HG03097 (cell line): Measurements from ENCODE around the gene MYO1E.

Experiments
- ATAC-seq: cut with Tn5 transposase; IDR thresholded peaks from one replicate; pipeline ENCODE4 v1.9.1; 2021; ENCODE audit not compliant: unreplicated experiment, low FRiP score

MYO1E gene

DNA sequence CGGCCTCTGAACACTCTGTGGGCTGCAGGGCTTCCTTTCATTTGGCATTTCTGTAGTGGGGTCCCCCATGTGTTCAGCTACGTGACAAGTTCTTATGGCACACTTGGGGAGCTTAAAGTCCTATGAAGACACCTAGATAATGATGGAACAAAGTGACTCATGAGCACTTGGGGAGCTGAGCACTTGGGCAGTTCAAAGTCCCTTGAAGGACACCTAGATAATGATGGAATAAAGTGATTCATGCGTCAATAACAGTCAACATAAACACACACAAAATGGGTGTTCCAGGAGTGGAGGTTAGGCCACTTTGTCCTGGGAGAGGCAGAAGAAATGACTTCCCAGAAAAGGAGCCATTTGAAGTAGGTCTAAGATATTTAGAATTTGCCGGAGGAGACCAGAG, 99.4 kb downstream of the MYO1E start:
- no peak for ATAC-seq

- no peak for ATAC-seq
These were observed 101.0 kb downstream of the MYO1E start for GRCh38 chr15:59271595-59272201.

- no peak for ATAC-seq
These were observed 103.7 kb downstream of the MYO1E start for GRCh38 chr15:59268852-59269407.

DNA sequence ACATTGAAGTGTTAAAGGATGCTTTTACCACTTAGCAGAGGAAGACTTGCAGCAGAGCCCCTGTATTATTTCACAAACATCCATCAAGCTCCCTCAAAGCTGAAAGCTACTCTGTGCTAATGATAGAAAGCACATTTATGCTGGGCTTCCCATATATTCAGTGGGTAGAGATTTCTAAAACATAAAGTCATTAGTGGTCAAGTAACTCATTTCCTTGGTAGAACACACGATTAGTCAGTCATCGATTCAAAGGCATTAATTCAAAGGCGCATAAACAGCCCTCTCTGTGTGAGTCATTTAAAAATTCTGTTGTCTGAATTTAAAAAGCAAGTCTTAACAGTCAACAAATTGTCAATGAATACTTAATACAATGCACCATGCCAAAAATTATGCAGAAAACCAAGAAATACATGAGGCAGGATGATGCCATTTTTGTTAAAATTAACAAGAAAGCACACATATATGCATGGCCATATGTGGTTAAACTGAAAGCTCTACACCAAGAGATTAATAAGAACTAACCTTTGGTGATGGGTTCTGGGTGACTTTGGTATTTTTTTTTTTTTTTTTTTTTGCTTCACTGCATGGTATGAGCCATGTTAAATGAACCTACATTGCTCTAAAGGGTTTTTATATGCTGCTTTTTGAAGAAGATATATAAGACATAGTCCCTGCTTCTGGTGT, 104.4 kb downstream of the MYO1E start:
- ATAC-seq: no peak

DNA sequence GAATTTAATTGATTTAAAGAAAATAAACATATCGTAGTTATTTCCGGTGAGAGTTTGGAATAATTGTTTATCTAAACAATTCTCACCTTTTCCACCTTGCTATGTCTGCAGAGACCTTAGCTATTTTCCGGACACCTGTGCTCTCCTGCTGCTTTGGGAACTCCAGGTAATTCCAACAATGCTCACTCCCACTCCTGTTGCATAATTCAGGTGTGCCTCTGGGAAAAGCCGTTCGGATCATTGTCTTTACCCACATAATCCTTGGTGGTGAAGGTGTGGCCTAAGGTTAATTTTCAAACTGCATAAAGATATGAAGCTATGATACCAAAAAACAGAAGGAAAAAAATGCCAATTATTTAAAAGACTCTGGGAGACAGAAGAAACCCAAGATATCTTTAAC, 106.6 kb downstream of the MYO1E start:
- ATAC-seq: no peak

DNA sequence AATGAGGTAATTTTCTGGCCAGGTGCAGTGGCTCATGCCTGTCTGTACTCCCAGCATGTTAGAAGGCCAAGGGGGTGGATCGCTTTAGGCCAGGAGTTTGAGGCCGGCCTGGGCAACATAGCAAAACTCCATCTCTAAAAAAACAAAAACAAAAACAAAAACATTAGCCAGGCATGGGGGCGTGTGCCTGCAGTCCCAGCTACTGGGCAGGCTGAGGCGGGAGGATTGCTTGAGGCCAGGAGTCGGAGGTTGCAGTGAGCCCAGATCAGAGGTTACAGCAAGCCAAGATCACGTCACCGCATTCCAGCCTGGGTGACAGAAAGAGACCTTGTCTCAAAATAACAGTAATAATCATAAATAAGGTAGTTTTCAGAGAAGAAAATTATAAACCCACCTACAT, 110.4 kb downstream of the MYO1E start:
- no peak for ATAC-seq

GRCh38 chr15:59260090-59260489, 112.6 kb downstream of the MYO1E start:
- ATAC-seq: no peak

DNA sequence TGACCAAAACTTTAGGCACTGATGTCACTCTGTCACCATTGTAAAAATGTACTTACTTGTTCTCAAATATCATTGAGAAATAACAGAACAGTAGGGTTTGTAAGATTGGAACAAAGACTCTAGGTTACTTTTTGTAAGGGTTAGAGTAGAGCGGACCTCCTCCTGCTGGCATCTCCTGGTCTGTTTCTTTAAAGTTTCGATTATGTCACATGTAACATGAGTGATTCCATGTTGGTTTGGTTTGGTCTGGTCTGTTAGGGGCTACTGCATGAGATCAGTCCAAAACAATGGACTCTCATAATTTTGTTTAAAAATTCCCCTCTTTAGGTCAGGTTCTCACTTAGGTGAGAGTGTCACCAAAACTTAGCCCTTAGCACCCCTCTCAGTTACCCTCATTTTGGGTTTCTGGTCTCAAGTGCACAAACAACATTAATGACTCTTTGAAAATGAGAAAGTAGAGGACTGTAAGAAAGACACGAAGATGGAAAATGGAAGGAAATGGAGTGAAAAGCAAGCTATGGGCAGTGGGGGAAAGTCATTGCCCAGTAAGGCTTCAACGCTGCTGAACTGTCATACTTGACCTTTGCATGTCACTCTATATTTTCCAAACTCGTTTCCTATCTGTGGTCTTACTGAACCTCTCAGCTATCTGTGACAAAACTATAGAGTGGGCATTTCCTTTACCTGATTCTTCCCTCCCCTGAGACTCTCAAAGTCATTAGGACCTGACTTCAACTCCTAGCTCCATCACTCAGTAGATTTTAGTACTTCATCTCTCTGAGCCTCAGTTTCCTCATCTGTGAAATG, 113.3 kb downstream of the MYO1E start:
- no peak for ATAC-seq

- ATAC-seq: no peak
These were observed 114.4 kb downstream of the MYO1E start for GRCh38 chr15:59258317-59258716.

- ATAC-seq: no peak
These were observed 115.5 kb downstream of the MYO1E start for GRCh38 chr15:59257140-59257539.

GRCh38 chr15:59256482-59256881, 116.2 kb downstream of the MYO1E start:
- no peak for ATAC-seq

DNA sequence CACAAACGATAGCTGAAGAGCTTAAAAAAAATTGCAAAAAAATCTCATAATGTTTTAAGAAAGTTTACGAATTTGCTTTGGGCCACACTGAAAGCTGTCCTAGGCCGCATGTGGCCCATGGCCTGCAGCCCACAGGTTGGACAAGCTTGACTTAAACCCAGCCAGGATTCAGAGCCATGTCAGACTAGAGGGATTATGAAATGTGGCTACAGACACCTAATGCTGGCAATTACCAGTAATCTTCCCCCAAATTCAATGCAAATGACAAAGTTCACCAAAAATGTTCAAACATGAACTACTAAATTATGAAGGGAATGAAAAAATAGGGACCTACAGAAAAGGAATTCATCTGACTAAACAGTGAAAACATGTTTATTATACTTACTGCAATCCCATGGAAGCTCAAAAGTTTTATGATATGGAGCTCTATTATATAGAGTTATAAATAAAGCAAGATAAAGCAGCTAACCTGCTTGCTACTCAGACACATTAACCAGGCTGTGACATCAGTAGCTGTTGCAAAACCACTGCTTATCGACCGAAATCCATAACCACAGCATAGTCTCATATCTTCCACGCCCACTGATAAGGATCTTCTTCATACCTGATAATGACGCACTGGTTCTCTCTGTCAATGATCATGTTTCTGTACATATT, 116.9 kb downstream of the MYO1E start:
- ATAC-seq: no peak

DNA sequence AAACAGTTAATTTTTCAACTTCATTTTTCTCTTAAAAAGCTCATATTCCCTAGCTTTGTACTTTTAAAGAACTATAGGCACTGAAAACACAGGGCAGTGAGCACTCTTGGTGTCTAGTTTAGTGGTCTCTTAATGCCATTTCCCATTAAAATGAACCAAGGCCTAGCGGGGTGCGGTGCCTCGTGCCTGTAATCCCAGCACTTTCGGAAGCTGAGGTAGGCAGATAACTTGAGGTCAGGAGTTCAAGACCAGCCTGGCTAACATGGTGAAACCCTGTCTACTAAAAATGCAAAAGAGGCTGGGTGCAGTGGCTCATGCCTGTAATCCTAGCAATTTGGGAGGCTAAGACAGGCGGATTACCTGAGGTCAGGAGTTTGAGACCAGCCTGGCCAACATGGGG, 120.5 kb downstream of the MYO1E start:
- ATAC-seq: no peak

DNA sequence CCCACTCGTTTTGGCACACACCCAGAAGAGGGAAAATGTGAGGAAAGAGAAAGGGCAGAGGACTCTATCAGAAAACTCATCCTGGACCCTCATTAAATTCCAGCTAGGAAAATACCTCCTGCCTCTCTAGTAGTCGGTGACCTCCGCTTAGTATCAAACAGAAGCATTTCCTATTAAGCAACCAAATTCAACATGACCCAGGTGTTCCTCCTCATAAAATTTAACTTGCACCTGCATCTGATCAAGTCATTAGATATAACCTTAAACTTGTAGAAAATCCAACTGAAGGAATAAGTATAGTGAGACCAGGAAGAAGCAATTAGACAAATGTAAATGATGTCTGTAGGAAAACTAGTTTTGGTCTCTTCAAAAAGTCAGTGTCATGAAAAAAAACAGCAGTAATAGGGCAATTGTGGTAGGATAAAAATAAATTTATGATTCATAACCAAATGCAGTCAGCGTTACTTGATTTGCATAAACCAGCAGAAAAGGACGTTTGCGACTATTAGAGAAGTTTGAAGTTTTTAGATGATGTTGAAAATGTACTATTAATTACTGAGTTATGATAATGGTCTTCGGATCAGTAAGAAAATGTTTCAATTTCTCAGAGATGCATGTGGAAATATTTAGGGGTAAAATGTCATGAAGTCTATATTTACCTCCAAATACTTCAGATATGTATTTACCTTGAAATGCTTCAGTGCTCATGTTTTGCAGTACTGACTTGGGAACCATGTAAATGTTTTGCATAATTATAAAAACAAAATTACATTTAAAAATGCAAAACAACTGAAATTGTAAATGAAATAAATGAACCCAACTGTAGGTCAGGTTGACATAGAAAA, 121.4 kb downstream of the MYO1E start:
- no peak for ATAC-seq

GRCh38 chr15:59250249-59250648, 122.4 kb downstream of the MYO1E start:
- ATAC-seq: no peak

GRCh38 chr15:59249816-59250215, 122.9 kb downstream of the MYO1E start:
- no peak for ATAC-seq

DNA sequence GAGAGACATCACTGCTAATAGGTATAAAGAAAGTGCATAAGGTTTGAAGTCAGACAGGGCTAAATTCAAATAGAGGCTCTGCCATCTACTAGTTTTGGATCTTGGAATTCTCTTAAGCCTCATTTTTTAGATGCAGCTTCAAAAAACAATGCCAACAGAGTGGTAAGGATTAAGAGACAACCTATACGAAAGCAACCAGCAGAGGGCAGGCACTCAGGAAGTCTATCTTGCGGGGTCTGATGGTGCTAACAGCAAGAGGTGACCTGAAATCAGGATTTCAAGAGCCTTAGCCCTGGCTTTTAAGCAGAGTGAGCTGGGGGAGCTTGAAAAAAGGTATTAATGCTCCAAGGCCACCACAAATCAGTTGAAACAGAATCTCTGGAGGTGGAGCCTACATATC, 125.3 kb downstream of the MYO1E start:
- no peak for ATAC-seq

DNA sequence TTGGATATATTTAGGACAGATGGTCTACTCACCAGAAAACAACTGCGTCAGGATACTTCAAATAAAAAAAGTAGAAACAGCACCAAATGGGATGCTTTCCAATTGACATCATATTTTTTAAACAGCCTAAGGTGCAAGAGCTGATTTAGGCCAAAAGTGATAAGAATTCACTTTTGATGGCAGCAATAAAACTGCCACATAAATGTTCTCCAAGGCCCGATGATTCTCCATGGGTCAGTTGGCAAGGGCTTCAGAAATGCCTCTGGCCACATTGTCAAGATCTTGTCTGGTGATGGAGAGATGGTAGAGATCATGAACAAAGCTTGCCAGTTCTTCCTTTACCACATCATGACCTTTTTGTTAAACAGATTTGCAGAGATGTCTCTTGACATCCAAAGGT, 127.1 kb downstream of the MYO1E start:
- no peak for ATAC-seq

GRCh38 chr15:59244337-59244736, 128.3 kb downstream of the MYO1E start:
- ATAC-seq: peak; percentile 82

DNA sequence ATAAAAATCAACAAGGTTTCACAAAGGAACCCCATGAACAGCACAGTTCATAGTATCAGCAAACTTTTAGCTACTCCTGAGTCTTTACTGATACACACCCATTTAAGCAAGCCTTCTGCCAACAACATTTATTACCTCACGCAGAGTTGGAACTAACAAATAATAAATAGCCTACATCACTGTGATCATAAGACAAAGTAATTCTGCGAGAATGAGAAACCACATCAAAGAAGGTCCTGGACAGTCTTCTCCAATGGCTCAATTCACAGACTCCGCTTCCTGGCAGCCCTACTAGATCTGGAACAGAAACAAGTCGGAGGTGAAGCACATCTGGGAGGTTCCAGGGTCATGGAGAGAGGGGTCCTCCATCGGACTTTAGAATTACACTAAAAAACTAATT, 129.0 kb downstream of the MYO1E start:
- no peak for ATAC-seq
